PC-3 (cell line): ENCODE measurements around the gene SERPINI1. TPM values are rescaled to one million over a fixed set of nuclear protein-coding genes. Genes with fewer than 3 reads are reported as not detected.

Source experiments
- ATAC-seq: fragments of 200-7000 bp; cut with Tn5 transposase; 2 replicates; pipeline ENCODE4 v1.9.1; 2020; ENCODE audit warnings: mild to moderate bottlenecking, moderate library complexity
- BruUV-seq: library from RNA; stranded (reverse); fragments of 400-500 nt; replicated peaks from 2 replicates; lab custom pipeline; 2021; lab: Mats Ljungman, UMichigan
- CTCF ChIA-PET: fragments of 300-600 bp; sonication (Branson Sonifier 250); formaldehyde crosslinking; loops from one replicate; lab custom pipeline; 2022; ENCODE audit warnings: antibody characterized with exemption; lab: Charles Lee
- POLR2A ChIA-PET: fragments of 300-600 bp; sonication (Branson Sonifier 250); formaldehyde crosslinking; loops from one replicate; lab custom pipeline; 2022; ENCODE audit warnings: antibody characterized with exemption; ENCODE audit not compliant: unreplicated experiment; lab: Charles Lee
- DNase-seq: peaks from one replicate; pipeline ENCODE4 v3.0.0-alpha.2; 2015
- H2AFZ ChIP-seq: fragments of 300-600 bp; sonication (generic); 2 replicates; pipeline ENCODE4 v1.6.0; 2016; ENCODE audit warnings: antibody characterized with exemption, low read length
- H3F3A ChIP-seq: fragments of 300-600 bp; sonication (generic); one replicate; pipeline ENCODE4 v1.6.0; 2017; ENCODE audit warnings: antibody characterized with exemption, low read length, control low read depth, mild to moderate bottlenecking; ENCODE audit not compliant: unreplicated experiment
- H3K27ac ChIP-seq: fragments of 300-600 bp; sonication (generic); 2 replicates; pipeline ENCODE4 v1.5.1; 2016; ENCODE audit warnings: mild to moderate bottlenecking, low read length
- H3K27me3 ChIP-seq: fragments of 300-600 bp; sonication (generic); 2 replicates; pipeline ENCODE4 v1.6.1; 2016; ENCODE audit warnings: low read length, mixed read lengths
- H3K36me3 ChIP-seq: fragments of 300-600 bp; sonication (generic); 2 replicates; pipeline ENCODE4 v1.6.1; 2016; ENCODE audit warnings: low read depth, mixed run types, low read length, mixed read lengths
- H3K4me1 ChIP-seq: fragments of 300-600 bp; sonication (generic); 2 replicates; pipeline ENCODE4 v1.5.1; 2016; ENCODE audit warnings: low read length; ENCODE audit not compliant: insufficient read depth
- H3K4me2 ChIP-seq: fragments of 300-600 bp; sonication (generic); 2 replicates; pipeline ENCODE4 v1.6.0; 2016; ENCODE audit warnings: low read length
- H3K4me3 ChIP-seq: fragments of 300-600 bp; sonication (generic); 2 replicates; pipeline ENCODE4 v1.5.1; 2016; ENCODE audit warnings: mild to moderate bottlenecking, low read length, mixed read lengths
- H3K79me2 ChIP-seq: fragments of 300-600 bp; sonication (generic); 2 replicates; pipeline ENCODE4 v1.6.1; 2017; ENCODE audit warnings: low read length, mixed read lengths
- H3K9ac ChIP-seq: fragments of 300-600 bp; sonication (generic); 2 replicates; pipeline ENCODE4 v1.6.0; 2016; ENCODE audit warnings: mild to moderate bottlenecking, low read length
- H3K9me2 ChIP-seq: fragments of 300-600 bp; sonication (generic); replicated peaks from 2 replicates; pipeline ENCODE4 v1.6.1; 2016; ENCODE audit warnings: mixed run types, low read length, mixed read lengths
- H3K9me3 ChIP-seq: fragments of 300-600 bp; sonication (generic); 2 replicates; pipeline ENCODE4 v1.6.1; 2016; ENCODE audit warnings: low read length, mixed read lengths
- H4K20me1 ChIP-seq: fragments of 300-600 bp; sonication (generic); 2 replicates; pipeline ENCODE4 v1.6.1; 2016; ENCODE audit warnings: low read length, mixed read lengths
- CTCF ChIP-seq: fragments of 300-600 bp; sonication (generic); conservative IDR thresholded peaks from 2 replicates; pipeline ENCODE4 v1.5.1; 2017; ENCODE audit warnings: antibody characterized with exemption, low read depth, mild to moderate bottlenecking, low read length
- EZH2 ChIP-seq: fragments of 300-600 bp; sonication (generic); IDR thresholded peaks from one replicate; pipeline ENCODE4 v1.6.1; 2017; ENCODE audit warnings: antibody characterized with exemption, mild to moderate bottlenecking, low read length; ENCODE audit not compliant: unreplicated experiment
- EZH2phosphoT487 ChIP-seq: fragments of 300-600 bp; sonication (generic); IDR thresholded peaks from 2 replicates; pipeline ENCODE4 v1.6.1; 2018; ENCODE audit warnings: mild to moderate bottlenecking, antibody characterized with exemption, low read length, borderline replicate concordance
- intact Hi-C: fragments of 100-400 bp; cut with micrococcal nuclease; formaldehyde crosslinking; loops from 2 replicates; pipeline ENCODE4 v1.9.0; 2023
- total RNA-seq: library from RNA; depleted of rRNA; stranded (reverse); fragments of >200 nt; gene quantifications from 2 replicates; pipeline ENCODE4 v1.2.3, GENCODE V29; 2014

SERPINI1 gene
- total RNA-seq, 1 experiment from 2014 or later, result 1.3 TPM

GRCh38 chr3:167816953-167817352 lies 81.4 kb downstream of the SERPINI1 start:
- no peak for ATAC-seq
- Histone ChIP-seq H3K27me3 (no peaks in the 10 kb centered on the region), H3K79me2 (no peaks in the 10 kb centered on the region), H3K4me2 (no peak overlapping the region), H3F3A (no peaks in the 10 kb centered on the region), H4K20me1 (no peaks in the 10 kb centered on the region), H3K9ac (no peak overlapping the region), H3K4me1 (peaks cover 29% of the 10 kb centered on the region), H3K9me2 (no peaks in the 10 kb centered on the region), H3K4me3 (no peak overlapping the region), H3K27ac (no peak overlapping the region), H3K36me3 (no peaks in the 10 kb centered on the region), H2AFZ (no peak overlapping the region), H3K9me3 (no peaks in the 10 kb centered on the region)
- no TSS peak for BruUV-seq
- no peak for TF ChIP-seq EZH2phosphoT487
- TF ChIP-seq CTCF, result no peak
- no peak for TF ChIP-seq EZH2
- intact Hi-C loops, result no loop called here
- ChIA-PET POLR2A (no interaction called here), CTCF (no interaction called here)
- DNase-seq, result no peak

GRCh38 chr3:167820102-167820865 lies 84.8 kb downstream of the SERPINI1 start:
- H3K9ac ChIP-seq, result no peak overlapping the region
- no peak overlapping the region for H2AFZ ChIP-seq

More at GRCh38 chr3:167820102-167820865, 84.8 kb downstream of the SERPINI1 start:
- no peaks in the 10 kb centered on the region for H3K27me3 ChIP-seq
- ChIA-PET CTCF (no interaction called here), POLR2A (no interaction called here)
- no peaks in the 10 kb centered on the region for H3F3A ChIP-seq
- BruUV-seq, result no TSS peak
- H3K4me1 ChIP-seq, result peaks cover 2% of the 10 kb centered on the region; the same call in 1 of the 2 replicates
- no peak for TF ChIP-seq EZH2
- no peak for TF ChIP-seq EZH2phosphoT487
- TF ChIP-seq CTCF, result no peak
- H3K36me3 ChIP-seq, result no peaks in the 10 kb centered on the region
- intact Hi-C loops, result no loop called here
- no peak overlapping the region for H3K27ac ChIP-seq
- H3K79me2 ChIP-seq, result no peaks in the 10 kb centered on the region
- peak; percentile 31; the same call in 1 of the 2 replicates for ATAC-seq
- no peaks in the 10 kb centered on the region for H4K20me1 ChIP-seq
- no peaks in the 10 kb centered on the region for H3K9me2 ChIP-seq
- DNase-seq, result no peak
- no peaks in the 10 kb centered on the region for H3K9me3 ChIP-seq
- H3K4me3 ChIP-seq, result no peak overlapping the region
- H3K4me2 ChIP-seq, result no peak overlapping the region
